Prostate gland (tissue), 2 donors: ENCODE data around the gene CDYL.

Experiments
- CTCF ChIP-seq, 4 experiments: fragments of 200-600 bp in 2 of 4; fragments of 450-650 bp in 2 of 4; sonication (generic) in 2 of 4; IDR thresholded peaks; 1 replicate in 3 of 4; 2 replicates in 1 of 4; pipeline ENCODE4 v1.5.1; 2016 to 2019; ENCODE audit warnings: antibody characterized with exemption in 4 of 4, mild to moderate bottlenecking in 2 of 4, moderate library complexity in 2 of 4
- POLR2A ChIP-seq: fragments of 450-650 bp; IDR thresholded peaks from one replicate; pipeline ENCODE4 v1.6.1; 2016; ENCODE audit warnings: antibody characterized with exemption, mild to moderate bottlenecking
- POLR2AphosphoS5 ChIP-seq: sonication (generic); formaldehyde crosslinking; IDR thresholded peaks from one replicate; pipeline ENCODE4 v1.6.1; 2017; ENCODE audit warnings: antibody characterized with exemption

- TF ChIP-seq CTCF (IDR thresholded peaks at IDR 0.05) (no peak), POLR2A (no peak), POLR2AphosphoS5 (no peak)
These were observed 173.9 kb downstream of the CDYL start for GRCh38 chr6:4950076-4950475.
